NCI-H2196 (cell line): ENCODE data around the gene LARGE1.

ENCODE experiments used
- DNase-seq: peaks from one replicate; lab custom pipeline; 2025; ENCODE audit not compliant: unreplicated experiment; lab: John Stamatoyannopoulos, UW

Gene LARGE1

GRCh38 chr22:33331017-33331416 is 589.3 kb downstream of the LARGE1 start:
- no peak for DNase-seq

- DNase-seq: no peak
These were observed 589.7 kb downstream of the LARGE1 start for GRCh38 chr22:33330534-33330933.

- no peak for DNase-seq
These were observed 590.9 kb downstream of the LARGE1 start for GRCh38 chr22:33329398-33329797.

GRCh38 chr22:33328789-33329296 is 591.4 kb downstream of the LARGE1 start:
- DNase-seq: no peak

GRCh38 chr22:33327348-33327860 is 592.9 kb downstream of the LARGE1 start:
- no peak for DNase-seq

GRCh38 chr22:33326540-33327295 is 593.6 kb downstream of the LARGE1 start:
- no peak for DNase-seq

GRCh38 chr22:33325232-33326004 is 594.9 kb downstream of the LARGE1 start:
- DNase-seq: no peak

GRCh38 chr22:33324228-33324627 is 596.0 kb downstream of the LARGE1 start:
- DNase-seq: no peak

GRCh38 chr22:33321466-33321865 is 598.8 kb downstream of the LARGE1 start:
- no peak for DNase-seq

GRCh38 chr22:33315954-33316353 is 604.3 kb downstream of the LARGE1 start:
- DNase-seq: no peak

GRCh38 chr22:33315117-33315516 is 605.2 kb downstream of the LARGE1 start:
- no peak for DNase-seq

- DNase-seq: no peak
These were observed 606.0 kb downstream of the LARGE1 start for GRCh38 chr22:33314316-33314715.

- DNase-seq: no peak
These were observed 617.2 kb downstream of the LARGE1 start for GRCh38 chr22:33303099-33303498.

- no peak for DNase-seq
These were observed 617.7 kb downstream of the LARGE1 start for GRCh38 chr22:33302549-33302948.

- peak; percentile 45 for DNase-seq
These were observed 618.2 kb downstream of the LARGE1 start for GRCh38 chr22:33302049-33302545.

GRCh38 chr22:33300165-33300564 is 620.1 kb downstream of the LARGE1 start:
- no peak for DNase-seq

GRCh38 chr22:33299245-33299956 is 620.9 kb downstream of the LARGE1 start:
- DNase-seq: no peak

GRCh38 chr22:33296941-33297340 is 623.3 kb downstream of the LARGE1 start:
- DNase-seq: no peak

GRCh38 chr22:33288078-33288477 is 632.2 kb downstream of the LARGE1 start:
- DNase-seq: no peak

GRCh38 chr22:33275073-33275443 is 645.2 kb downstream of the LARGE1 start:
- no peak for DNase-seq
